ENCODE measurements around the gene ADH5. TPM values are rescaled to one million over a fixed set of nuclear protein-coding genes. Genes with fewer than 3 reads are reported as not detected.

ADH5 gene
- total and polyA plus RNA-seq, 2 of the 8 experiments (the other 6 are each of a cell fraction or from before 2014, with no cell fraction given) = 223 to 327 TPM

- FAIRE-seq = no peak
- no peak overlapping the region for H3K18ac ChIP-seq (ENCODE audit: extremely low read depth, low read length)
- ChIA-PET POLR2A (ENCODE audit: partially characterized antibody) (no interaction called here), CTCF (ENCODE audit: partially characterized antibody) (no interaction called here)
- no peak overlapping the region for H4K5ac ChIP-seq (ENCODE audit: insufficient read length, low read depth, low read length)
- H3K23me2 ChIP-seq (ENCODE audit: low read depth, low read length) = no peaks in the 10 kb centered on the region
- no peaks in the 10 kb centered on the region for H4K20me1 ChIP-seq (replicated peaks in 1 of 2; ENCODE audit: control insufficient read depth in 1 of 2, insufficient read depth in 2 of 2, low read length in 2 of 2)
- H3K14ac ChIP-seq (ENCODE audit: insufficient read length) = no peak overlapping the region
- no peak overlapping the region for H2BK5ac ChIP-seq (ENCODE audit: low read depth, low read length)
- no peak overlapping the region for H2BK120ac ChIP-seq (replicated peaks; ENCODE audit: low read depth, low read length)
- no peak overlapping the region for H3K56ac ChIP-seq (replicated peaks; ENCODE audit: insufficient read length, low read depth, low read length)
- no peaks in the 10 kb centered on the region for H3K9me3 ChIP-seq (ENCODE audit: insufficient read depth in 2 of 2, low read depth in 1 of 2, low read length in 1 of 2)
- no peaks in the 10 kb centered on the region for H3K36me3 ChIP-seq (ENCODE audit: control insufficient read depth in 2 of 4, insufficient read depth in 4 of 4, low read length in 3 of 4)
- no peak overlapping the region for H2BK20ac ChIP-seq (ENCODE audit: low read length)
- H4K8ac ChIP-seq (ENCODE audit: extremely low read depth, insufficient read depth, low read length) = no peak overlapping the region
- H3K4me2 ChIP-seq (ENCODE audit: insufficient read depth in 1 of 2, low read depth in 2 of 2, low read length in 2 of 2) = no peak overlapping the region
- no peak overlapping the region for H3K4me3 ChIP-seq (ENCODE audit: extremely low read depth in 1 of 4, insufficient read depth in 2 of 4, low read depth in 3 of 4, low read length in 4 of 4)
- no peaks in the 10 kb centered on the region for H3K79me1 ChIP-seq (ENCODE audit: low read depth, low read length)
- no peak overlapping the region for H3K23ac ChIP-seq (ENCODE audit: insufficient read length)
- no peak for DNase-seq (ENCODE audit: low read depth in 1 of 2, low spot score in 2 of 2)
- H2AFZ ChIP-seq (ENCODE audit: low read length) = no peak overlapping the region
- H2AK5ac ChIP-seq (ENCODE audit: low read depth, low read length) = no peak overlapping the region
- H3K27ac ChIP-seq (ENCODE audit: low read depth, low read length) = no peak overlapping the region
- no peaks in the 10 kb centered on the region for H3K4me1 ChIP-seq (replicated peaks in 1 of 4; ENCODE audit: control insufficient read depth in 3 of 4, insufficient read depth in 4 of 4, low read length in 3 of 4)
- TF ChIP-seq RBBP5 (IDR thresholded peaks at IDR 0.05; ENCODE audit: borderline replicate concordance, low read depth, low read length) = no peak
- no peak for TF ChIP-seq ZNF274 (IDR thresholded peaks at IDR 0.05; ENCODE audit: borderline replicate concordance, extremely low read depth, low read length)
- no peak for TF ChIP-seq KDM1A (IDR thresholded peaks at IDR 0.05; ENCODE audit: borderline replicate concordance, low read length)
- no peak for TF ChIP-seq YY1 (IDR thresholded peaks at IDR 0.05; ENCODE audit: low read depth, low read length)
- no peak for TF ChIP-seq TAF7 (optimal IDR thresholded peaks at IDR 0.05; ENCODE audit: borderline replicate concordance, low read depth, low read length)
- TF ChIP-seq ASH2L (IDR thresholded peaks at IDR 0.05; ENCODE audit: low read length) = no peak
- no peak overlapping the region for H3K4ac ChIP-seq (replicated peaks; ENCODE audit: insufficient read length, low read depth, low read length)
- H2BK15ac ChIP-seq (ENCODE audit: low read length) = no peak overlapping the region
- H3K79me2 ChIP-seq (ENCODE audit: control insufficient read depth in 1 of 2, insufficient read depth in 2 of 2, low read length in 2 of 2) = no peaks in the 10 kb centered on the region
- no peak overlapping the region for H2BK12ac ChIP-seq (ENCODE audit: low read depth, low read length)
- no peak overlapping the region for H4K91ac ChIP-seq (replicated peaks; ENCODE audit: insufficient read length, low read length)
- H3K27me3 ChIP-seq (replicated peaks in 1 of 4; ENCODE audit: control insufficient read depth in 3 of 4, extremely low read depth in 1 of 4, insufficient read depth in 3 of 4, low read length in 3 of 4) = no peaks in the 10 kb centered on the region; a peak in 1 of 7 replicates
- H3K9ac ChIP-seq (replicated peaks in 1 of 4; ENCODE audit: extremely low read depth in 1 of 4, low read depth in 3 of 4, low read length in 3 of 4) = no peak overlapping the region
- WGBS, 2 experiments (ENCODE audit: extremely low coverage in 1 of 2, insufficient coverage in 1 of 2, insufficient read length in 1 of 2, insufficient replicate concordance in 2 of 2, low coverage in 1 of 2, low lambda C conversion rate in 2 of 2, missing lambda C conversion rate in 1 of 2) = 60% methylated on average over 3 of the region's 3 CpGs; no CpG with 5 or more reads in 1 of the 2 experiments
These were observed 47.1 kb upstream of the ADH5 start for GRCh38 chr4:99135541-99136162.
